IMR-90 (cell line): ENCODE measurements around the gene AVPI1.

Experiments
- CEBPB ChIP-seq: IDR thresholded peaks from 2 replicates; pipeline ENCODE4 v1.6.1; 2012; ENCODE audit warnings: low read depth, low read length, improper control_type of control experiment
- CTCF ChIP-seq: conservative IDR thresholded peaks from 2 replicates; pipeline ENCODE4 v1.5.1; 2012; ENCODE audit warnings: mild to moderate bottlenecking, low read depth, low read length, improper control_type of control experiment
- FOS ChIP-seq: fragments of 150-350 bp; IDR thresholded peaks from 2 replicates; pipeline ENCODE4 v1.6.1; 2016; ENCODE audit warnings: low read depth, low read length
- MAZ ChIP-seq: IDR thresholded peaks from 2 replicates; pipeline ENCODE4 v1.6.1; 2012; ENCODE audit warnings: low read depth, mild to moderate bottlenecking, low read length, improper control_type of control experiment, moderate library complexity, borderline replicate concordance
- MXI1 ChIP-seq: IDR thresholded peaks from 2 replicates; pipeline ENCODE4 v1.6.1; 2012; ENCODE audit warnings: low read depth, mild to moderate bottlenecking, low read length, moderate library complexity, borderline replicate concordance
- NFE2L2 ChIP-seq: fragments of 150-350 bp; IDR thresholded peaks from 2 replicates; pipeline ENCODE4 v1.6.1; 2016; ENCODE audit warnings: low read depth, mild to moderate bottlenecking, low read length
- POLR2A ChIP-seq: IDR thresholded peaks from 2 replicates; pipeline ENCODE4 v1.6.1; 2012; ENCODE audit warnings: mild to moderate bottlenecking, low read depth, low read length
- RAD21 ChIP-seq: IDR thresholded peaks from 2 replicates; pipeline ENCODE4 v1.6.1; 2012; ENCODE audit warnings: low read length, improper control_type of control experiment
- SMC3 ChIP-seq: fragments of 150-350 bp; IDR thresholded peaks from 2 replicates; pipeline ENCODE4 v1.6.1; 2016; ENCODE audit warnings: low read depth, mild to moderate bottlenecking, antibody characterized with exemption, low read length, moderate library complexity
- USF2 ChIP-seq: fragments of 150-350 bp; IDR thresholded peaks from 2 replicates; pipeline ENCODE4 v1.6.1; 2017; ENCODE audit warnings: mild to moderate bottlenecking, antibody characterized with exemption, low read length, low read depth

- TF ChIP-seq CTCF (no peak; the same call in 1 of the 2 replicates), RAD21 (no peak), POLR2A (no peak; the same call in 1 of the 2 replicates), MXI1 (no peak), USF2 (no peak), CEBPB (no peak), MAZ (no peak), FOS (no peak), SMC3 (no peak), NFE2L2 (no peak)
Observed at GRCh38 chr10:97686301-97686961, 610 bp downstream of the AVPI1 start.
